Activated gamma-delta T cell treated with anti-CD3 and anti-CD28 coated beads, Interleukin-2, amount 50 U/mL, for 16 hours (primary cell): Measurements from ENCODE around the gene EFNA4.

ENCODE experiments used
- DNase-seq: peaks from one replicate; pipeline ENCODE4 v3.0.0-alpha.2; 2020; ENCODE audit warnings: low read depth

EFNA4 gene

GRCh38 chr1:155073377-155074242 lies 10.1 kb downstream of the EFNA4 start:
- no peak for DNase-seq

DNA sequence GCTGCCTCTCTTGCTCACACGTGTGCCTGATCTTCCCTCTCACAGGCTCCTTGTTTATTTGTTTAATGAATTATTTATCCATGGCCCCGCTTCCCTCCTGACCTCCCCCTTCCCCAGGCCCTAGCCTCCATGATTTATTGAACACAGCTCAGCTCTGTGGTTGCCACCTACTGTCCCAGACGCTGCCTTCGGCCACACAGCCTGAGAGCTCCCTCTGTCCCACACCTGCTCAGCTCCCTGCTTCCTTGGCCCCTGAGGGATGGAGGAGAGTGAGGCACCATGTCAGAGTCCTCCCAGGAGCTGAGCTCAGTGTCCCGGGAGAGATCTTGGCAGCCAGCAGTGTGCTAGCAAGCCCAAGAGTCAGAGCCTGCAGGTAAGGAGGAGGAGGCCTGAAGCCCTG lies 12.0 kb downstream of the EFNA4 start:
- DNase-seq = no peak

- no peak for DNase-seq
These were observed 12.8 kb downstream of the EFNA4 start for GRCh38 chr1:155076371-155076770.

DNA sequence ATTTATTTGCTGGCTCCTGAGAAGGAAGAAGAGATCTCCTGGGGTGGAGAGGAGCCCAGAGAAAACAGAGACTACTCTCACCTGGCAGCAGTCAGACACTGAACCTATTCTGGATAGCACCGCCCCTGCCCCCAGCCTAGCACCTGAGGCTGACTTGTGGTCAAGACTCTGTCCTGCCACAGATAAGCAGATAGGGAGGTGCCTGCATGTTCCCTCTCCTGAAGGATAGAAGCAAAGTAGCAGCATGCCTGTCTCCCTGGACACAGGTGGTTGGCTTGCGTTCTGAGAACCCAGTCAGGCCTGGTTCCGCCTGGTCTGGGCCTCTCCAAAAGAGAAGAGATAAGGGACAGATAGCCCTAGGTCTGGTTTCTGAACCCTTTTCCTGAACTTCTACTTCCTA lies 13.8 kb downstream of the EFNA4 start:
- no peak for DNase-seq

DNA sequence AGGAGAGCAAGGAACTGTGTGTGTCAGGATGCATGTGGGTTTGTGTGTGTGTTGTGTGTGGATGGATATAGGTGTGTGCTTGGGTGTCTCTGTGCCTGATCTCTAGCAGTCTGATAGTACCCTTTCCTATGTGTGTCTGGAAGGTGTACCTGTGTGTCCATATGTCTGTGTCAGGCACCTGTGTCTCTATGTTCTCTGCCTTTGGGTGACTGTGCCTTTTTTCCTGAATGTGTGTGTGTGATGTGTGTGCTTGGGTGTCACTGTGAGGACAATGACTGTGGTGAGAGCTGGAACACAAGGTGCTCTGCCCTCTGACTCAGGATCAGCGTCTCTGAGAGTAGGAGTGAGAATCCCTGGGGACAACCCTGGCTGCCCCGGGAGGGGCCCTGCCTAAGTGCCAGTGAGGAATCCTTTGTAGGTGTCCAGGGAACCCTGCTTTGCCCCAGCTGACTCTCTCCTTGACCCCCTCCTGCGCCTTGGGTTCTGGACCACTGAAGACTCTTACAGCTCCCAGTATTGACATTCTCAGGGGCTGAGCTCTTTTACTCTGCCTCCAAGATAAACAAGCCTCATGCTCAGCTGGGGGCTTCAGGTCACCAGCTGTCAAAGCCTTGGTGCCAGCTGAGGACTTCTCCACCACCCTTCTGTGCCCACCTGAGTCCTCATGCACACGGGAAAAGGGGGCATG lies 14.4 kb downstream of the EFNA4 start:
- DNase-seq = no peak

DNA sequence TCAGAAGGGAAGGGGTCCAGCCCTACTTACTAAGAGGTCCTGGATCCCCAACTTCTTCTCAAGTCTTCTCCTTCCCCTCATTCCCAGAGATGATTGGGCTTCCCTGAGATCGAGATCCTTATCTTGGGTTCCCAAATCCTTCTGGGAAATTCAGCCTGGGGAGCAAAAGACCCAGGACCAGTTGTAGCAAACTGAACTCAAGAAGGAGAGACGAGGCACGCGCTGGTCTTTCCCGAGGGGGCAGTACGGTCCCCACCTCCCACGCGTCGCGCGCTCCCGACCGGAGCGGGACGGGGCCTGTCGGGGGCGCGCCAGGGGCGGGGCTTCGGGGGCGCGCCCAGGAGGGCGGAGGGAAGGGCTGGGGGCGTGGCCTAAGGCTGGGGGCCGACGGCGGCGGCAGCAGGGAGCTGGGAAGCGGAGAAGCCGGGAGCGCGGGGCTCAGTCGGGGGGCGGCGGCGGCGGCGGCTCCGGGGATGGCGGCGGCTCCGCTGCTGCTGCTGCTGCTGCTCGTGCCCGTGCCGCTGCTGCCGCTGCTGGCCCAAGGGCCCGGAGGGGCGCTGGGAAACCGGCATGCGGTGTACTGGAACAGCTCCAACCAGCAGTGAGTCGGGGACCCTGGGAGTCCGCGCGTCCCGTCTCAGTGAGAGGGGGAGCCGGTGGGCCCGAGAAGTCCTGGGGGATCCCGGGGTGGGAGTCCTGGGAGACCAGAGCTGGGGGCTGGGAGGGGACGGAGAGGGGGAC lies 15.1 kb downstream of the EFNA4 start, which contains the start of gene EFNA3:
Gene EFNA3 (plus strand): TSS at position 369 of the 741 bp plus-strand sequence. CDS start 105 bp downstream, at position 474.
- no peak for DNase-seq

DNA sequence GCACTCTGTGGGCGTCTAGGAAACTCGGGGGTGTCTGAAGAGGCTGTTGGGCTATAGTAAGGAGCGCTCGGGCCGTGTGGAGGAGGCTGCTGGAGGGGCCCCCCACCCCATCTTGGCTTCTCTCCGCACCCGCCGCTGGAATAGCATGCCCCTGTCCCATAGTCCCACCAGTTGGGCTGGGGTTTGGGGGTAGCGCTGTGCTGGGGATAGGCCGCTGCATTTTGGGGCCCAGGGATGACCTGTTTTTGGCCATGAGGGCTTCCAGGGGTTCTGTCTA lies 15.6 kb downstream of the EFNA4 start:
- no peak for DNase-seq

GRCh38 chr1:155079487-155080311 lies 16.2 kb downstream of the EFNA4 start:
- no peak for DNase-seq

GRCh38 chr1:155080312-155081228 lies 17.0 kb downstream of the EFNA4 start:
- DNase-seq = no peak

GRCh38 chr1:155081472-155082300 lies 18.1 kb downstream of the EFNA4 start:
- no peak for DNase-seq

- DNase-seq = no peak
These were observed 18.9 kb downstream of the EFNA4 start for GRCh38 chr1:155082301-155083051.

DNA sequence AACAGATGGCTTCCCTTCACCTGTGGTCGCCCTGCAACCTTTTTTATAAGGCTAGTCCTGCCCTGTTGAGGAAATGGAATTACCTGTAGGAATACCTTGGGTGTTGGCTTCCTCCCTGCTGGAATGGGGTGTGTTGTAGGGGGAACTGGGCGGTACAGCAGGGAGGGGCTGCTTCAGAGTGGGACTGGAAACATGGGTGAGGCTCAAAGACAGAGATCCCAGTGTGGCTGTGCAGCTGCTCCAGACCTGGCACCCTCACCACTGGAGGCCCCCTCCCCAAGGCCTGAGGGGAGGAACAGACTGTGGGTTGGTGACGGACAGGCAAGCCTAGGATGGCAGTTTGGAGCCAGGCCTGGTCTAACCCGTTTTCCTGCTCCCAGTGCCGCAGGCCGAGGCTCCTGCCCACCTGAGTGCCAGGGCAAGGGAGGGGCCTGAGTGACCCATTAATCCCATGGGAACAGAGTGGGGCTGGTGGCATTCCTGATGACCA lies 19.6 kb downstream of the EFNA4 start:
- DNase-seq = no peak

GRCh38 chr1:155083865-155084721 lies 20.6 kb downstream of the EFNA4 start:
- DNase-seq = no peak

DNA sequence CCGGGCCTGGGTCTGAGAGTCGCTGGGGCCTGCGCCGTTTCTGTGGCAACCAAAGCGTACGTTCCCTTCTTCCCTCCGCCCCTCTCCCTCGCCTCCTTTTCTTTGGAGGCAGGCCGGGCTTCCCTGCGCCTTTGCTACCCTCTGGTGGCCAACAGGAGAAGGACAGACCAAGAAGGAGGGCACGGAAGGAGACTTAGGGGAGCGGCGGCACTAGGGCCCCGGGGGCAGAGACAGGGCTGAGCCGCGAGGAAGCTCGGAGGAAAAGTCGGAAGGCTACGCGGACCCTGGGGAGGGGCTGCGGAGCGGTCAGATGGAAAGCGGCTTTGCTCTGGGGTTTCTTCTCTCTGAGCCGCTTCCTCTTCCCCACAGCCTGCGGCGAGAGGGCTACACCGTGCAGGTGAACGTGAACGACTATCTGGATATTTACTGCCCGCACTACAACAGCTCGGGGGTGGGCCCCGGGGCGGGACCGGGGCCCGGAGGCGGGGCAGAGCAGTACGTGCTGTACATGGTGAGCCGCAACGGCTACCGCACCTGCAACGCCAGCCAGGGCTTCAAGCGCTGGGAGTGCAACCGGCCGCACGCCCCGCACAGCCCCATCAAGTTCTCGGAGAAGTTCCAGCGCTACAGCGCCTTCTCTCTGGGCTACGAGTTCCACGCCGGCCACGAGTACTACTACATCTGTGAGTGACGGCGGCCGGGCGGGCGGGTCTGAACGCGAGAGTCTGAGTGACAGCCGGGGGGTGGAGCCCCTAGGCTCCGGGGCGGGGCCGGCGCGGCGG lies 21.4 kb downstream of the EFNA4 start:
- peak; percentile 85 for DNase-seq

- DNase-seq = peak; percentile 69
These were observed 22.1 kb downstream of the EFNA4 start for GRCh38 chr1:155085504-155086127.

DNA sequence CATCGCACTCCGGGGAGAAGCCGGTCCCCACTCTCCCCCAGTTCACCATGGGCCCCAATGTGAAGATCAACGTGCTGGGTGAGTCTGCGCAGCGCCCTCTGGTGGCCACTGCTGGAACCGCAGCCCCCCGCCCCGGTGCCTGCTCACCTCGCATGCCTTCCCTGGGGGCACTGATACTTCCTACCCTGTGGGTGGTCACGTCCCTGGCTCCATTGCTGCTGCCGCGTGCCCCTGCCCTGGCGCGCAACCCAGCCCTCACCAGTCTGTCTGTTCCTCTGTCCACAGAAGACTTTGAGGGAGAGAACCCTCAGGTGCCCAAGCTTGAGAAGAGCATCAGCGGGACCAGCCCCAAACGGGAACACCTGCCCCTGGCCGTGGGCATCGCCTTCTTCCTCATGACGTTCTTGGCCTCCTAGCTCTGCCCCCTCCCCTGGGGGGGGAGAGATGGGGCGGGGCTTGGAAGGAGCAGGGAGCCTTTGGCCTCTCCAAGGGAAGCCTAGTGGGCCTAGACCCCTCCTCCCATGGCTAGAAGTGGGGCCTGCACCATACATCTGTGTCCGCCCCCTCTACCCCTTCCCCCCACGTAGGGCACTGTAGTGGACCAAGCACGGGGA lies 22.7 kb downstream of the EFNA4 start:
- DNase-seq = peak; percentile 74
